Spleen (tissue), 11 donors: ENCODE measurements around the gene CFAP69. TPM values are rescaled to one million over a fixed set of nuclear protein-coding genes. Genes with fewer than 3 reads are reported as not detected.

Experiments used
- DNase-seq: peaks from one replicate; pipeline ENCODE4 v3.0.0-alpha.2; 2020
- H3K27ac ChIP-seq, 8 donors: fragments of 200-600 bp; sonication (generic) in 7 of 8; 1 replicate in 4 of 8; 2 replicates in 4 of 8; pipeline versions ENCODE4 v1.5.0 to v1.8.0; 2016 to 2021; ENCODE audit warnings: inconsistent platforms in 4 of 8, mild to moderate bottlenecking in 4 of 8, moderate library complexity in 1 of 8
- H3K27me3 ChIP-seq, 7 donors: fragments of 200-600 bp; sonication (generic) in 6 of 7; replicated peaks in 1 of 7; 1 replicate in 4 of 7; 2 replicates in 3 of 7; pipeline versions ENCODE4 v1.5.0 to v1.8.0; 2016 to 2021; ENCODE audit warnings: inconsistent platforms in 3 of 7, mild to moderate bottlenecking in 1 of 7
- H3K36me3 ChIP-seq, 6 donors: fragments of 200-600 bp; sonication (generic) in 5 of 6; 1 replicate in 4 of 6; 2 replicates in 2 of 6; pipeline versions ENCODE4 v1.5.0 to v1.8.0; 2016 to 2021; ENCODE audit warnings: inconsistent platforms in 2 of 6
- H3K4me1 ChIP-seq, 6 donors: fragments of 200-600 bp; sonication (generic) in 5 of 6; 1 replicate in 3 of 6; 2 replicates in 3 of 6; pipeline versions ENCODE4 v1.5.0 to v1.8.0; 2016 to 2021; ENCODE audit warnings: inconsistent platforms in 3 of 6
- H3K4me3 ChIP-seq, 8 donors: fragments of 200-600 bp; sonication (generic) in 7 of 8; 1 replicate in 4 of 8; 2 replicates in 4 of 8; pipeline versions ENCODE4 v1.5.0 to v1.8.0; 2016 to 2021; ENCODE audit warnings: inconsistent platforms in 4 of 8, mild to moderate bottlenecking in 4 of 8, moderate library complexity in 2 of 8
- H3K9me3 ChIP-seq, 8 donors: fragments of 200-600 bp; sonication (generic) in 7 of 8; 1 replicate in 4 of 8; 2 replicates in 4 of 8; pipeline versions ENCODE4 v1.5.0 to v1.8.0; 2016 to 2021; ENCODE audit warnings: inconsistent platforms in 4 of 8
- CTCF ChIP-seq, 11 experiments: fragments of 200-600 bp in 7 of 11; fragments of 450-650 bp in 4 of 11; sonication (generic) in 4 of 11; IDR thresholded peaks in 8 of 11; conservative IDR thresholded peaks in 3 of 11; 1 replicate in 7 of 11; 2 replicates in 4 of 11; pipeline versions ENCODE4 v1.4.0 to v1.8.0; 2016 to 2021; ENCODE audit warnings: antibody characterized with exemption in 11 of 11, inconsistent platforms in 4 of 11, mild to moderate bottlenecking in 1 of 11
- POLR2A ChIP-seq, 3 donors: fragments of 450-650 bp; IDR thresholded peaks; one replicate each; pipeline ENCODE4 v1.5.1; 2017; ENCODE audit warnings: antibody characterized with exemption in 3 of 3, mild to moderate bottlenecking in 1 of 3
- POLR2AphosphoS5 ChIP-seq, 3 donors: sonication (generic); formaldehyde crosslinking; IDR thresholded peaks; one replicate each; pipeline ENCODE4 v1.5.1; 2017; ENCODE audit warnings: antibody characterized with exemption in 3 of 3
- WGBS, 5 donors: extraction: QIAGEN DNeasy Blood & Tissue Kit in 3 of 5; methylation state at CpG; one replicate each; pipeline versions ENCODE4 v1.1.5 to v1.1.7; 2013 to 2018; 5-methylcytosine and 5-hydroxymethylcytosine counted together
- intact Hi-C: fragments of 100-400 bp; cut with DNase I; formaldehyde crosslinking; loops from one replicate; pipeline ENCODE4 v1.15.0; 2023; ENCODE audit warnings: low total_unique reads
- polyA plus RNA-seq, 3 donors: library from polyadenylated mRNA; stranded (reverse); fragments of 200-250 nt; gene quantifications; one replicate each; pipeline ENCODE4 v1.2.1, GENCODE V29; 2013
- total RNA-seq, 7 donors: library from RNA; depleted of rRNA in 3 of 7; stranded (reverse); fragments of >200 nt in 3 of 7; fragmentation: NEBNext Ultra II Directional in 4 of 7; extraction: Animal tissue kit (Norgen Biotek cat#: 25700) in 4 of 7; gene quantifications; one replicate each; pipeline versions ENCODE4 v1.1.0 to v1.2.1, GENCODE V29; 2016 to 2021
- donor health status: healthy with polysubstance abuse.
- donor health status: DM: no; HTN: no; CAD: no; lungs with moderate emphysema.
- donor health status: DM: no; HTN: no; CAD: no.
- donor health status: Bipolar disorder and iron deficiency.
- donor health status: healthy.
- donor health status: DM: no; HTN: no; CAD: no.
- donor health status: DM: yes; HTN: yes; CAD: no.

The CFAP69 gene
- total and polyA plus RNA-seq, 10 donors, result 1.0 to 15.8 (median 7.4) TPM

GRCh38 chr7:90256778-90257177 lies 11.8 kb downstream of the CFAP69 start:
- no peak overlapping the region for H3K4me3 ChIP-seq
- peaks cover 0 to 1% (median 0%) of the 10 kb centered on the region in 7 donors for H3K27me3 ChIP-seq
- H3K27ac ChIP-seq, result no peak overlapping the region
- no peaks in the 10 kb centered on the region for H3K36me3 ChIP-seq
- WGBS, 5 donors, result 82 to 92% (median 87%) methylated on average over 1 of the region's 1 CpG
- H3K9me3 ChIP-seq, result peaks cover 0 to 5% (median 0%) of the 10 kb centered on the region in 8 donors
- DNase-seq, result no peak
- intact Hi-C loops, result no loop called here
- no peak for TF ChIP-seq CTCF (IDR thresholded peaks at IDR 0.05 in 8 of 11, conservative IDR thresholded peaks at IDR 0.05 in 3 of 11)
- TF ChIP-seq POLR2AphosphoS5 (IDR thresholded peaks at IDR 0.05), result no peak
- TF ChIP-seq POLR2A (IDR thresholded peaks at IDR 0.05), result no peak
- H3K4me1 ChIP-seq, result no peaks in the 10 kb centered on the region

- Histone ChIP-seq H3K4me1 (no peaks in the 10 kb centered on the region), H3K36me3 (no peaks in the 10 kb centered on the region), H3K27me3 (no peaks in the 10 kb centered on the region), H3K9me3 (no peaks in the 10 kb centered on the region), H3K27ac (no peak overlapping the region), H3K4me3 (no peak overlapping the region)
- DNase-seq, result no peak
- TF ChIP-seq POLR2A (IDR thresholded peaks at IDR 0.05) (no peak), POLR2AphosphoS5 (IDR thresholded peaks at IDR 0.05) (no peak), CTCF (IDR thresholded peaks at IDR 0.05 in 8 of 11, conservative IDR thresholded peaks at IDR 0.05 in 3 of 11) (no peak)
- intact Hi-C loops, result loop anchor here (10.0 kb wide), 1 partner anchor 107 kb away; the partner anchor contains the start of gene STEAP1
Observed at GRCh38 chr7:90261441-90261840, 16.5 kb downstream of the CFAP69 start.

GRCh38 chr7:90262438-90262837 lies 17.5 kb downstream of the CFAP69 start:
- intact Hi-C loops, result loop anchor here (10.0 kb wide), 1 partner anchor 108 kb away; the partner anchor contains the start of gene STEAP1

GRCh38 chr7:90266808-90267207 lies 21.8 kb downstream of the CFAP69 start:
- TF ChIP-seq POLR2AphosphoS5 (IDR thresholded peaks at IDR 0.05), result no peak
- no peak for TF ChIP-seq CTCF (IDR thresholded peaks at IDR 0.05 in 8 of 11, conservative IDR thresholded peaks at IDR 0.05 in 3 of 11)
- no peak for TF ChIP-seq POLR2A (IDR thresholded peaks at IDR 0.05)
- Histone ChIP-seq H3K27ac (no peak overlapping the region), H3K4me1 (no peaks in the 10 kb centered on the region), H3K36me3 (no peaks in the 10 kb centered on the region), H3K9me3 (no peaks in the 10 kb centered on the region), H3K27me3 (no peaks in the 10 kb centered on the region), H3K4me3 (no peak overlapping the region)
- DNase-seq, result no peak
- WGBS, 5 donors, result 51 to 66% (median 54%) methylated on average over 3 of the region's 3 CpGs
- intact Hi-C loops, result loop anchor here (10.0 kb wide), 1 partner anchor 112 kb away; the partner anchor contains the start of gene STEAP1

More at GRCh38 chr7:90262438-90262837, 17.5 kb downstream of the CFAP69 start:
- H3K27me3 ChIP-seq, result no peaks in the 10 kb centered on the region
- H3K9me3 ChIP-seq, result no peaks in the 10 kb centered on the region
- H3K4me1 ChIP-seq, result no peaks in the 10 kb centered on the region
- H3K27ac ChIP-seq, result no peak overlapping the region
- H3K36me3 ChIP-seq, result no peaks in the 10 kb centered on the region
- TF ChIP-seq POLR2AphosphoS5 (IDR thresholded peaks at IDR 0.05) (no peak), CTCF (IDR thresholded peaks at IDR 0.05 in 8 of 11, conservative IDR thresholded peaks at IDR 0.05 in 3 of 11) (peak in 7 of 11 experiments; percentile 13 to 40 (median 36))
- no peak for DNase-seq
- no peak overlapping the region for H3K4me3 ChIP-seq
